ENCODE results near the gene TNIK.

The TNIK gene

GRCh38 chr3:171230865-171231264 is 229.3 kb downstream of the TNIK start:
- Histone ChIP-seq H3K27ac (ENCODE audit: low read length, poor library complexity, severe bottlenecking) (no peak overlapping the region), H2BK15ac (ENCODE audit: low read depth, poor library complexity, severe bottlenecking) (no peak overlapping the region), H3K4ac (ENCODE audit: low read depth in 1 of 2, low read length in 2 of 2) (no peak overlapping the region)

GRCh38 chr3:171229173-171229572 is 231.0 kb downstream of the TNIK start:
- H3K4ac ChIP-seq (ENCODE audit: low read depth in 1 of 2, low read length in 2 of 2) = no peak overlapping the region
- no peak overlapping the region for H3K18ac ChIP-seq (ENCODE audit: low read depth in 1 of 2, low read length in 2 of 2)
- H2BK15ac ChIP-seq (ENCODE audit: low read depth, poor library complexity, severe bottlenecking) = no peak overlapping the region
- no peak for DNase-seq
- no peak overlapping the region for H2AFZ ChIP-seq (ENCODE audit: low read depth, low read length)
- H2BK5ac ChIP-seq (ENCODE audit: low read depth, low read length, poor library complexity, severe bottlenecking) = no peak overlapping the region
- H3K4me1 ChIP-seq (ENCODE audit: control insufficient read depth, insufficient read depth, low read depth, low read length) = peaks cover 2% of the 10 kb centered on the region
- no peak overlapping the region for H2BK12ac ChIP-seq (ENCODE audit: low read length in 2 of 2)
- H3K27me3 ChIP-seq (ENCODE audit: control insufficient read depth in 1 of 2, insufficient read depth in 1 of 2, low read length in 2 of 2) = no peaks in the 10 kb centered on the region
- no peak overlapping the region for H3K4me3 ChIP-seq (ENCODE audit: insufficient read depth in 1 of 2, low read depth in 1 of 2, low read length in 2 of 2)
- no peak overlapping the region for H3K9ac ChIP-seq (ENCODE audit: low read length)
- H2BK120ac ChIP-seq (ENCODE audit: low read depth, low read length) = no peak overlapping the region
- peaks cover 17% of the 10 kb centered on the region for H3K79me1 ChIP-seq (replicated peaks; ENCODE audit: low read length, poor library complexity, severe bottlenecking)
- H2AK5ac ChIP-seq (ENCODE audit: low read length, severe bottlenecking) = no peak overlapping the region
- H4K91ac ChIP-seq (ENCODE audit: low read length) = no peak overlapping the region
- H3K36me3 ChIP-seq (ENCODE audit: control insufficient read depth in 1 of 2, insufficient read depth in 2 of 2, low read depth in 1 of 2, low read length in 2 of 2) = peaks cover 0 to 3% of the 10 kb centered on the region in 2 experiments
- WGBS = 91% methylated on average over 2 of the region's 2 CpGs
- H3K4me2 ChIP-seq (ENCODE audit: low read length, poor library complexity, severe bottlenecking) = no peak overlapping the region
- H3K14ac ChIP-seq (ENCODE audit: low read length in 2 of 2) = no peak overlapping the region
- H3K9me3 ChIP-seq (ENCODE audit: control insufficient read depth, low read length) = peaks cover 5% of the 10 kb centered on the region
- no peak overlapping the region for H3K27ac ChIP-seq (ENCODE audit: low read length, poor library complexity, severe bottlenecking)
- no peak overlapping the region for H3K23ac ChIP-seq (ENCODE audit: low read length in 2 of 2)
- H4K8ac ChIP-seq (ENCODE audit: low read length) = no peak overlapping the region

More at GRCh38 chr3:171230865-171231264, 229.3 kb downstream of the TNIK start:
- H3K4me2 ChIP-seq (ENCODE audit: low read length, poor library complexity, severe bottlenecking) = no peak overlapping the region
- no peak overlapping the region for H3K9ac ChIP-seq (ENCODE audit: low read length)
- no peak overlapping the region for H2BK120ac ChIP-seq (ENCODE audit: low read depth, low read length)
- H2AFZ ChIP-seq (ENCODE audit: low read depth, low read length) = no peak overlapping the region
- WGBS = 72% methylated on average over 4 of the region's 4 CpGs
- peaks cover 23% of the 10 kb centered on the region for H3K79me1 ChIP-seq (replicated peaks; ENCODE audit: low read length, poor library complexity, severe bottlenecking)
- H3K27me3 ChIP-seq (ENCODE audit: control insufficient read depth in 1 of 2, insufficient read depth in 1 of 2, low read length in 2 of 2) = no peaks in the 10 kb centered on the region
- H4K8ac ChIP-seq (ENCODE audit: low read length) = no peak overlapping the region
- no peak overlapping the region for H2BK5ac ChIP-seq (ENCODE audit: low read depth, low read length, poor library complexity, severe bottlenecking)
- H3K36me3 ChIP-seq (ENCODE audit: control insufficient read depth in 1 of 2, insufficient read depth in 2 of 2, low read depth in 1 of 2, low read length in 2 of 2) = no peaks in the 10 kb centered on the region
- no peak overlapping the region for H3K18ac ChIP-seq (ENCODE audit: low read depth in 1 of 2, low read length in 2 of 2)
- no peak overlapping the region for H2AK5ac ChIP-seq (ENCODE audit: low read length, severe bottlenecking)
- no peak overlapping the region for H3K4me3 ChIP-seq (ENCODE audit: insufficient read depth in 1 of 2, low read depth in 1 of 2, low read length in 2 of 2)
- no peak for DNase-seq
- no peak overlapping the region for H4K91ac ChIP-seq (ENCODE audit: low read length)
- H3K14ac ChIP-seq (ENCODE audit: low read length in 2 of 2) = no peak overlapping the region
- H3K23ac ChIP-seq (ENCODE audit: low read length in 2 of 2) = no peak overlapping the region
- H3K4me1 ChIP-seq (ENCODE audit: control insufficient read depth, insufficient read depth, low read depth, low read length) = peaks cover 2% of the 10 kb centered on the region
- peak overlapping the region in 1 of 2 experiments; percentile 31 for H2BK12ac ChIP-seq (ENCODE audit: low read length in 2 of 2)
- peaks cover 2% of the 10 kb centered on the region for H3K9me3 ChIP-seq (ENCODE audit: control insufficient read depth, low read length)

- H4K91ac ChIP-seq (ENCODE audit: low read length) = no peak overlapping the region
- no peak overlapping the region for H3K18ac ChIP-seq (ENCODE audit: low read depth in 1 of 2, low read length in 2 of 2)
- no peak overlapping the region for H2AFZ ChIP-seq (ENCODE audit: low read depth, low read length)
- H2BK12ac ChIP-seq (ENCODE audit: low read length in 2 of 2) = no peak overlapping the region
- H2AK5ac ChIP-seq (ENCODE audit: low read length, severe bottlenecking) = no peak overlapping the region
- no peak overlapping the region for H2BK5ac ChIP-seq (ENCODE audit: low read depth, low read length, poor library complexity, severe bottlenecking)
- no peak overlapping the region for H4K8ac ChIP-seq (ENCODE audit: low read length)
- DNase-seq = peak; percentile 50
- H2BK120ac ChIP-seq (ENCODE audit: low read depth, low read length) = no peak overlapping the region
- 6% methylated on average over 2 of the region's 4 CpGs for WGBS
- H3K4me1 ChIP-seq (ENCODE audit: control insufficient read depth, insufficient read depth, low read depth, low read length) = peaks cover 2% of the 10 kb centered on the region
- H3K9ac ChIP-seq (ENCODE audit: low read length) = no peak overlapping the region
- no peak overlapping the region for H3K4ac ChIP-seq (ENCODE audit: low read depth in 1 of 2, low read length in 2 of 2)
- H3K4me2 ChIP-seq (ENCODE audit: low read length, poor library complexity, severe bottlenecking) = no peak overlapping the region
- no peak overlapping the region for H3K27ac ChIP-seq (ENCODE audit: low read length, poor library complexity, severe bottlenecking)
- H3K36me3 ChIP-seq (ENCODE audit: control insufficient read depth in 1 of 2, insufficient read depth in 2 of 2, low read depth in 1 of 2, low read length in 2 of 2) = peaks cover 0 to 6% of the 10 kb centered on the region in 2 experiments
- no peaks in the 10 kb centered on the region for H3K27me3 ChIP-seq (ENCODE audit: control insufficient read depth in 1 of 2, insufficient read depth in 1 of 2, low read length in 2 of 2)
- no peak overlapping the region for H3K23ac ChIP-seq (ENCODE audit: low read length in 2 of 2)
- H3K79me1 ChIP-seq (replicated peaks; ENCODE audit: low read length, poor library complexity, severe bottlenecking) = peaks cover 14% of the 10 kb centered on the region
- H3K4me3 ChIP-seq (ENCODE audit: insufficient read depth in 1 of 2, low read depth in 1 of 2, low read length in 2 of 2) = no peak overlapping the region
- no peak overlapping the region for H3K14ac ChIP-seq (ENCODE audit: low read length in 2 of 2)
- H2BK15ac ChIP-seq (ENCODE audit: low read depth, poor library complexity, severe bottlenecking) = no peak overlapping the region
- peaks cover 5% of the 10 kb centered on the region for H3K9me3 ChIP-seq (ENCODE audit: control insufficient read depth, low read length)
Observed at GRCh38 chr3:171228240-171228639, 232.0 kb downstream of the TNIK start.

- H3K9ac ChIP-seq (ENCODE audit: low read length) = no peak overlapping the region
- H3K23ac ChIP-seq (ENCODE audit: low read length in 2 of 2) = no peak overlapping the region
- no peak overlapping the region for H4K91ac ChIP-seq (ENCODE audit: low read length)
- H3K79me1 ChIP-seq (replicated peaks; ENCODE audit: low read length, poor library complexity, severe bottlenecking) = peaks cover 12% of the 10 kb centered on the region
- H3K18ac ChIP-seq (ENCODE audit: low read depth in 1 of 2, low read length in 2 of 2) = no peak overlapping the region
- H2AFZ ChIP-seq (ENCODE audit: low read depth, low read length) = no peak overlapping the region
- no peak overlapping the region for H3K4me2 ChIP-seq (ENCODE audit: low read length, poor library complexity, severe bottlenecking)
- no peak for DNase-seq
- H3K14ac ChIP-seq (ENCODE audit: low read length in 2 of 2) = no peak overlapping the region
- no peaks in the 10 kb centered on the region for H3K27me3 ChIP-seq (ENCODE audit: control insufficient read depth in 1 of 2, insufficient read depth in 1 of 2, low read length in 2 of 2)
- H2BK5ac ChIP-seq (ENCODE audit: low read depth, low read length, poor library complexity, severe bottlenecking) = no peak overlapping the region
- H2AK5ac ChIP-seq (ENCODE audit: low read length, severe bottlenecking) = no peak overlapping the region
- no peak overlapping the region for H2BK12ac ChIP-seq (ENCODE audit: low read length in 2 of 2)
- peaks cover 5% of the 10 kb centered on the region for H3K9me3 ChIP-seq (ENCODE audit: control insufficient read depth, low read length)
- no peak overlapping the region for H4K8ac ChIP-seq (ENCODE audit: low read length)
- WGBS = no CpG with 5 or more reads among the region's 3 CpGs
- no peak overlapping the region for H2BK15ac ChIP-seq (ENCODE audit: low read depth, poor library complexity, severe bottlenecking)
- H3K36me3 ChIP-seq (ENCODE audit: control insufficient read depth in 1 of 2, insufficient read depth in 2 of 2, low read depth in 1 of 2, low read length in 2 of 2) = peaks cover 0 to 6% of the 10 kb centered on the region in 2 experiments
- no peak overlapping the region for H3K27ac ChIP-seq (ENCODE audit: low read length, poor library complexity, severe bottlenecking)
- no peak overlapping the region for H3K4me3 ChIP-seq (ENCODE audit: insufficient read depth in 1 of 2, low read depth in 1 of 2, low read length in 2 of 2)
- no peak overlapping the region for H2BK120ac ChIP-seq (ENCODE audit: low read depth, low read length)
- H3K4me1 ChIP-seq (ENCODE audit: control insufficient read depth, insufficient read depth, low read depth, low read length) = peaks cover 2% of the 10 kb centered on the region
- no peak overlapping the region for H3K4ac ChIP-seq (ENCODE audit: low read depth in 1 of 2, low read length in 2 of 2)
Observed at GRCh38 chr3:171227828-171228227, 232.4 kb downstream of the TNIK start.
